Measurements from ENCODE around the gene FARP1.
A peak's percentile ranks its signal among the peaks of the same experiment; 100 is the strongest.

Gene FARP1

DNA sequence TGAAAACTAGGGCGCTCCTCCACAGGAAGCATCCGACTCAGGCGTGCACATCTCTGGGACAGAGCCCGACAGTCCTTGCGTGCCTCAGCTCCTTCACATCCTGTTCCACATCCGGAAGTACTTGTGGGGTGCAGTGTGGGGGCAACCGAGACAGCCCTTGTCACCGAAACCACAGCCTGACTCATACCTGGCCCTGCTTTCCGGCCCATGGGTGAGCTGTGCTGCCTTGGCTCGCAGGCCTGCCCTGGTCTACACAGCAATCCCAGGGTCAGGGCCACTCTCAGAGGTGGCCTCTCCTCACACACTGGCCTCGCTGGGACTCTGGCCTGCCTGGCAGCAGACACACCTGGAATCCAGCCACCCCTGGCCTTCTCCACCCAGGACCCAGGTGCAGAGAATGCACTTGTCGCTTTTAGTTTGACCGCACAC is 333.7 kb downstream of the FARP1 start:
- ATAC-seq (peak; percentile 86), DNase-seq (ENCODE audit: low spot score in 2 of 2) (peak; percentile 77 to 95)
- H3K9me3 Mint-ChIP-seq, result peaks cover 3% of the 10 kb centered on the region
- H3K4me1 Mint-ChIP-seq, result peaks cover 79% of the 10 kb centered on the region
- peak overlapping the region; percentile 89 for H3K27ac Mint-ChIP-seq
- H3K36me3 Mint-ChIP-seq, result peaks cover 86% of the 10 kb centered on the region
- peak overlapping the region; percentile 61 for H3K4me3 Mint-ChIP-seq

DNA sequence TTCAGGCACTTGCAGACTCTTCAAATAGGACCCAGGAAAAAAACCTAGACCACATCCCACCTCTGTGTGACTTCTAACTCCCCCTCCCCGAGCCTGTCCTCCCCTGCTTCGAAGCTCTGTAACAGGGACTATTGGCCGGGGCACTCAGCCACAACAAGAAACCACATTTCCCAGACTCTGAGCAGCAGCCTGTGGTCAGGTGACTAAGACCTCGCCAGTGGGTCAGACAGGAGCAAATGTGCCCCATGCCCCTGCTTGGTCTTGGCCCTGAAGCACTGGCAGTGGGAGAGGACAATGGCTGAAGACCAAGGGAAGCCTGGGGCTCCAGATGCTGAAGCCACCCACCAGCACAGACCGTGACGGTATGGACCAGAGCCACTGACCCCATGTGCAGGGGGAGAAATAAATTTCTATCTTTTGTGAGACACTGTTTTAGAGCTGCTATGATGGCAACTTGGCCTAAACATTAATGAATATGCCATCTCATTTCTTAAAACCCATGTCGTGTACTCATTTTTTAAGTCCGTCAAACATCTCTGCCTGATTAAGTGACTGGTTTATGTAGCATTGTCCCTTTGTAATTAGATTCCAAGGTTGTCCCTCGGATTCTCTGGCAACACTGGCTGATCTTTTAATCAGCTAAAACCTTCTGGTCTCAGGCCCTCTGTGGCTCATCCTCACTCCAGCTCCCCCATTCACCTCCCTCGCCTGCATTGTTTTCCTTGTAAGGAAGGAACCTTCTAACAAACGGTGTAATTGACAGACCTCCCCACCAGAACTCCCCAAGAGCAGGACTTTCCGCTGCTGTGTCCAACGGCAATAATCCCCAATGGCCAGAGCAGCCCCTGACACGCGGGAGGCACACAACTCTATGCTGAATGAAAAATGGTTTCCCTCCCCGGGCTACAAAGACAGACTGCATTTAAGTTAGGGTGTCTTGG is 335.6 kb downstream of the FARP1 start:
- Mint-ChIP-seq H3K4me3 (peak overlapping the region; percentile 61), H3K4me1 (peaks cover 80% of the 10 kb centered on the region), H3K9me3 (no peaks in the 10 kb centered on the region), H3K27ac (peak overlapping the region; percentile 89), H3K36me3 (peaks cover 85% of the 10 kb centered on the region)
- DNase-seq (ENCODE audit: low spot score in 2 of 2), result peak; percentile 13 to 74
- peak; percentile 38 for ATAC-seq

- no peak overlapping the region for H3K4me3 Mint-ChIP-seq
- DNase-seq (ENCODE audit: low spot score in 2 of 2), result no peak
- H3K4me1 Mint-ChIP-seq, result peaks cover 81% of the 10 kb centered on the region
- no peaks in the 10 kb centered on the region for H3K9me3 Mint-ChIP-seq
- peaks cover 82% of the 10 kb centered on the region for H3K36me3 Mint-ChIP-seq
- no peak for ATAC-seq
- H3K27ac Mint-ChIP-seq, result peak overlapping the region; percentile 89
Measured at GRCh38 chr13:98479496-98480003, 336.7 kb downstream of the FARP1 start.

- H3K27ac Mint-ChIP-seq, result peak overlapping the region; percentile 84
- H3K4me3 Mint-ChIP-seq, result peak overlapping the region; percentile 46
- DNase-seq (ENCODE audit: low spot score in 2 of 2), result peak; percentile 35 to 70
- peak; percentile 79 for ATAC-seq
- H3K36me3 Mint-ChIP-seq, result peaks cover 75% of the 10 kb centered on the region
- no peaks in the 10 kb centered on the region for H3K9me3 Mint-ChIP-seq
- H3K4me1 Mint-ChIP-seq, result peaks cover 94% of the 10 kb centered on the region
Measured at GRCh38 chr13:98480915-98481877, 338.3 kb downstream of the FARP1 start.

GRCh38 chr13:98482476-98483444 is 339.9 kb downstream of the FARP1 start:
- no peaks in the 10 kb centered on the region for H3K9me3 Mint-ChIP-seq
- H3K4me3 Mint-ChIP-seq, result peak overlapping the region; percentile 17
- ATAC-seq (no peak), DNase-seq (ENCODE audit: low spot score in 2 of 2) (no peak)
- peaks cover 94% of the 10 kb centered on the region for H3K4me1 Mint-ChIP-seq
- H3K27ac Mint-ChIP-seq, result peak overlapping the region; percentile 56
- peaks cover 68% of the 10 kb centered on the region for H3K36me3 Mint-ChIP-seq

- no peak for DNase-seq (ENCODE audit: low spot score in 2 of 2)
- Mint-ChIP-seq H3K4me3 (peak overlapping the region; percentile 68), H3K27ac (peak overlapping the region; percentile 93)
Measured at GRCh38 chr13:98483601-98484288, 340.9 kb downstream of the FARP1 start.

DNA sequence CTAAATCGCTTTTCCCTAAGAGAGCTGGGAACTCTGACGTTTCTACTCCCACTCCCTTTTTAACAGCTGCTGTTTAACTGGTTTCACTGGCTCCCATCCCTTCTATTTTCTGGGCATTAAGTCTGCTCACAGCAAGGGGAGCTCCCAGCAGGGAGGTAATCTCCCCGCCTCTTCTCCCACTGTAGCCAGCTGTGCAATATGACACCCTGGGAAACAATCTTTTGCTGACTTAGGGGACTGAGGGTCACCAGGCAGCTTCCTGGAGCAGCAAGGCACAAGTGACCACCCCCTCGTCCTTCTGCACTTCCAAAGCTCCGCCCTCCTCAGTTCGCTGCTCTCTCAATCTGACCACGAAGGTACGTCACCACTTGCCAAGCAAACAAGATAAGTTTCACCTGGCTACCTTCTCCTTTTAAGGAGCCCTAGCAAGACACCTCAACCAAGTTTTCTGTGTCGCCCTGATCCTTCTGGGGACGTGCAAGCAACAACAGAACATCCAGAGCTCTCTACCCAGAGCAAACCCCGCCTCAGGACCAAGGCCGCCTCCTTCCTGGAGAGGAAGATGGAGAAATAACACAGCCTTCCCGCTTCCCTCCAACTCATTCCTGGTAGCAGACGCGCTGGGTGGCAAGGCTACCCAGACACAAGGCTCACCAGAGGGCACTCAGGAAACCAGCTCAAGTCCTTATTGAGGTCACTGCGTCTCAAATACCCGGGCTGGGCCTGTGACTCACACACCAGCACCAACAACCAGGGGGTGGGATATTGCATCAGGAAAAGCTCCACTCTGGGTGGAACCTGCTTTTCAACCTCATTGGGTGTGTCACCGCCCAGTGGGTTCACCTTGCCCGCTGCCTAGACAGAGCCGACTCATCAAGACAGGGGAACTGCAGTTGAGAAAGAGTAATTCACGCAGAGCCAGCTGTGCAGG is 341.7 kb downstream of the FARP1 start:
- H3K27ac Mint-ChIP-seq, result peak overlapping the region; percentile 93
- no peaks in the 10 kb centered on the region for H3K9me3 Mint-ChIP-seq
- peaks cover 64% of the 10 kb centered on the region for H3K36me3 Mint-ChIP-seq
- DNase-seq (ENCODE audit: low spot score in 2 of 2) (peak; percentile 21 to 56), ATAC-seq (peak; percentile 81)
- H3K4me3 Mint-ChIP-seq, result peak overlapping the region; percentile 68
- H3K4me1 Mint-ChIP-seq, result peaks cover 94% of the 10 kb centered on the region

More at GRCh38 chr13:98483601-98484288, 340.9 kb downstream of the FARP1 start:
- H3K4me1 Mint-ChIP-seq, result peaks cover 94% of the 10 kb centered on the region
- H3K9me3 Mint-ChIP-seq, result no peaks in the 10 kb centered on the region
- ATAC-seq, result no peak
- H3K36me3 Mint-ChIP-seq, result peaks cover 65% of the 10 kb centered on the region

GRCh38 chr13:98485561-98485960 is 342.7 kb downstream of the FARP1 start:
- Mint-ChIP-seq H3K36me3 (peaks cover 67% of the 10 kb centered on the region), H3K27ac (peak overlapping the region; percentile 93), H3K4me1 (peaks cover 97% of the 10 kb centered on the region), H3K4me3 (peak overlapping the region; percentile 68), H3K9me3 (no peaks in the 10 kb centered on the region)
- ATAC-seq (no peak), DNase-seq (ENCODE audit: low spot score in 2 of 2) (no peak)

- Mint-ChIP-seq H3K36me3 (peaks cover 67% of the 10 kb centered on the region), H3K27ac (no peak overlapping the region), H3K9me3 (no peaks in the 10 kb centered on the region), H3K4me1 (peaks cover 97% of the 10 kb centered on the region), H3K4me3 (peak overlapping the region; percentile 2)
- no peak for ATAC-seq
- DNase-seq (ENCODE audit: low spot score in 2 of 2), result no peak
Measured at GRCh38 chr13:98486412-98486811, 343.5 kb downstream of the FARP1 start.

DNA sequence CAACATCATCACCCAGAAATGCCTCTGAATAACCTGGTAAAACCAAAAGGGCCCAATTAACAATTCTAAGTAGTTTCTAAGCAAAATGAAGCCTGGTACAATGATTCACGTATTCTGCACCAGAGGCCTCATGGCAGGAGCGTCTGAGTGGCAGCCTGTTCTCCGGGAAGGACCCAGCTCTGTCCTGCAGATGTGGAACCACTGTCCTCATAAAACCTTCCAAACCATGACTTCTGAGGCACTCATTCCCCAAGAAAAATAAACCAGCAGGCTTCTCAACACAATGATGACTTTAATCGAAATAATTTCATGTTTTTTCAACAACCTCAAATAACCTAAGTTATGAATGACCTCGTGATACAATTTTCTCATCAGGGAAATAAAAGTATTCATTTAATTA is 344.1 kb downstream of the FARP1 start:
- Mint-ChIP-seq H3K4me3 (peak overlapping the region; percentile 2), H3K27ac (no peak overlapping the region), H3K4me1 (peaks cover 97% of the 10 kb centered on the region), H3K9me3 (no peaks in the 10 kb centered on the region), H3K36me3 (peaks cover 67% of the 10 kb centered on the region)
- DNase-seq (ENCODE audit: low spot score in 2 of 2), result no peak
- ATAC-seq, result no peak

DNA sequence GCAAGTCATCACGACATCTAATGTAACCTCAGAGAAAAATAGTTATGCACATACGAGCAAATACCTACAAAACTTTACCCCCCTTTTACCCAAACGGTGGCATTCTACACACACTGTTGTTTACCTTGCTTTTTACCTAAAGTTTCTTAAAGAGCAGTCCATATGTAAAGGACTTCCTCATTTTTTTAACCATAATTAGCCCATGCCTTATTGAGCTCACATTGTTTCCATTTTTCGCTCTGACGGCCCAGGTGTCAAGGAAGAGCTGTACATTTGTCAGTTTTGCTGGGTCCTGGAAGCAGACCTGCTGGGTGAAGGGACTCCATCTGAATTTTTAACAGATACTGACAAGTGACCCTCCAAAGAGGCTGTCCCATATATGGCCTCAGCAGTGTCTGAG is 344.6 kb downstream of the FARP1 start:
- DNase-seq (ENCODE audit: low spot score in 2 of 2), result no peak
- no peak for ATAC-seq
- Mint-ChIP-seq H3K36me3 (peaks cover 67% of the 10 kb centered on the region), H3K27ac (no peak overlapping the region), H3K4me3 (no peak overlapping the region), H3K4me1 (peaks cover 97% of the 10 kb centered on the region), H3K9me3 (no peaks in the 10 kb centered on the region)

DNA sequence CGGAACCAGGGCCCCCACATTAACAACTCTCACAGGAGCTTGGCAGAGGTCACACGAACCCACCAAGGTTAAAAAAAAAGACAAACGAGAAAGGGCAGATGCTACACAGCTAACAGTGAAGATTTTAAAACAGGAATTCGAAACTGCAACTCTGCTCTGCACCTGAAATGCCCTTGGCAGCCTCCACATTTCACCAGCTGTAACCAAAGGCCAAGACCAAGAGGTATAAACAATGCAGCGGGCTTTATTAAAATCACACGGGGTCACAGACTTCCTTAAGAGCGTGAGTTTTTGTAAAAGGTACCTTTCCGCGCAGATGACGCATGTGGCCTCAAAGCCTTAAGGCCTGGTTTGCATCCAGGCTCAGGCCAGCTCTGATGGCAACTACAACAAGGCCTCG is 345.8 kb downstream of the FARP1 start:
- peaks cover 65% of the 10 kb centered on the region for H3K36me3 Mint-ChIP-seq
- peak overlapping the region; percentile 15 for H3K27ac Mint-ChIP-seq
- no peak overlapping the region for H3K4me3 Mint-ChIP-seq
- no peak for ATAC-seq
- no peaks in the 10 kb centered on the region for H3K9me3 Mint-ChIP-seq
- H3K4me1 Mint-ChIP-seq, result peaks cover 92% of the 10 kb centered on the region
- no peak for DNase-seq (ENCODE audit: low spot score in 2 of 2)

Measured in stimulated activated effector memory CD8-positive, alpha-beta T cell treated with anti-CD3 and anti-CD28 coated beads, Interleukin-12 subunit alpha, Interleukin-12 subunit beta, amount 100 ng/mL, for 72 hours (primary cell).